Activated CD8-positive, alpha-beta T cell treated with anti-CD3 and anti-CD28 coated beads for 36 hours (primary cell): ENCODE data around the gene FITM1. TPM values are rescaled to one million over a fixed set of nuclear protein-coding genes. Genes with fewer than 3 reads are reported as not detected.

ENCODE experiments used
- ATAC-seq: fragments of 200-7000 bp; cut with Tn5 transposase; one replicate; pipeline ENCODE4 v1.10.0; 2021; ENCODE audit warnings: mild to moderate bottlenecking, moderate library complexity
- CTCF ChIA-PET: fragments of 350-600 bp; sonication (Branson Sonifier 250); formaldehyde crosslinking; loops from one replicate; lab custom pipeline; 2021; ENCODE audit warnings: antibody characterized with exemption; lab: Charles Lee
- POLR2A ChIA-PET: fragments of 350-600 bp; sonication (Branson Sonifier 250); formaldehyde crosslinking; loops from one replicate; lab custom pipeline; 2021; ENCODE audit warnings: antibody characterized with exemption; lab: Charles Lee
- DNase-seq: peaks from one replicate; pipeline ENCODE4 v3.0.0-alpha.2; 2020
- H3K27ac Mint-ChIP-seq: one replicate; pipeline ENCODE4 v1.8.0; 2021; ENCODE audit warnings: mild to moderate bottlenecking, mixed read lengths
- H3K27me3 Mint-ChIP-seq: one replicate; pipeline ENCODE4 v1.8.0; 2021; ENCODE audit warnings: mixed read lengths
- H3K36me3 Mint-ChIP-seq: one replicate; pipeline ENCODE4 v1.8.0; 2021; ENCODE audit warnings: low read depth, mixed read lengths
- H3K4me1 Mint-ChIP-seq: one replicate; pipeline ENCODE4 v1.8.0; 2021; ENCODE audit warnings: low read depth, mixed read lengths
- H3K4me3 Mint-ChIP-seq: one replicate; pipeline ENCODE4 v1.8.0; 2021; ENCODE audit warnings: mild to moderate bottlenecking, moderate library complexity, mixed read lengths
- H3K9me3 Mint-ChIP-seq: one replicate; pipeline ENCODE4 v1.8.0; 2021; ENCODE audit warnings: mixed read lengths
- intact Hi-C: fragments of 100-400 bp; cut with micrococcal nuclease; formaldehyde crosslinking; loops from one replicate; pipeline ENCODE4 v1.10.0; 2022
- total RNA-seq, 2 experiments: library from RNA; stranded (reverse); gene quantifications; one replicate each; pipeline ENCODE4 v1.2.3, GENCODE V29; 2021
- TF ChIP-seq, protein P1 (sequence below): fragments of 200-600 bp; IDR thresholded peaks from one replicate; pipeline ENCODE4 v1.8.0; 2022; ENCODE audit warnings: antibody characterized with exemption, mild to moderate bottlenecking

The FITM1 gene
- total RNA-seq, 2 experiments from 2014 or later = 0.56 to 0.69 TPM

DNA sequence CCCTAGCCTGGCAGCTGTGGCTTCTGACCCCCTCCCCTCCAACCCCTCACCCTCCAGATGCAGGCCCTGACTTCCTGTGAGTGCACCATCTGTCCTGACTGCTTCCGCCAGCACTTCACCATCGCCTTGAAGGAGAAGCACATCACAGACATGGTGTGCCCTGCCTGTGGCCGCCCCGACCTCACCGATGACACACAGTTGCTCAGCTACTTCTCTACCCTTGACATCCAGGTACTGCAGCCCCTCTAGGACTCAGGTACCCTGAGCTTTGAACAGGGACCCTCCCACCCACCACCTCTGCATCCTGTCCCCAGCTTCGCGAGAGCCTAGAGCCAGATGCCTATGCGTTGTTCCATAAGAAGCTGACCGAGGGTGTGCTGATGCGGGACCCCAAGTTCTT is 24.6 kb downstream of the FITM1 start:
- ChIA-PET POLR2A (interaction anchor here (0.6 to 3.1 kb wide), 9 partner anchors 9 to 56 kb away, joined by 3 to 10 read pairs (median 3); partner anchors contain the start of genes IPO4, PSME1, PSME2 and RNF31), CTCF (interaction anchor here (1.1 to 1.8 kb wide), 4 partner anchors 9 to 97 kb away, joined by 3 to 4 read pairs (median 4); no protein-coding TSS in a partner anchor)
- TF ChIP-seq, protein P1, sequence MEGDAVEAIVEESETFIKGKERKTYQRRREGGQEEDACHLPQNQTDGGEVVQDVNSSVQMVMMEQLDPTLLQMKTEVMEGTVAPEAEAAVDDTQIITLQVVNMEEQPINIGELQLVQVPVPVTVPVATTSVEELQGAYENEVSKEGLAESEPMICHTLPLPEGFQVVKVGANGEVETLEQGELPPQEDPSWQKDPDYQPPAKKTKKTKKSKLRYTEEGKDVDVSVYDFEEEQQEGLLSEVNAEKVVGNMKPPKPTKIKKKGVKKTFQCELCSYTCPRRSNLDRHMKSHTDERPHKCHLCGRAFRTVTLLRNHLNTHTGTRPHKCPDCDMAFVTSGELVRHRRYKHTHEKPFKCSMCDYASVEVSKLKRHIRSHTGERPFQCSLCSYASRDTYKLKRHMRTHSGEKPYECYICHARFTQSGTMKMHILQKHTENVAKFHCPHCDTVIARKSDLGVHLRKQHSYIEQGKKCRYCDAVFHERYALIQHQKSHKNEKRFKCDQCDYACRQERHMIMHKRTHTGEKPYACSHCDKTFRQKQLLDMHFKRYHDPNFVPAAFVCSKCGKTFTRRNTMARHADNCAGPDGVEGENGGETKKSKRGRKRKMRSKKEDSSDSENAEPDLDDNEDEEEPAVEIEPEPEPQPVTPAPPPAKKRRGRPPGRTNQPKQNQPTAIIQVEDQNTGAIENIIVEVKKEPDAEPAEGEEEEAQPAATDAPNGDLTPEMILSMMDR = no peak
- no peak for DNase-seq
- Mint-ChIP-seq H3K27me3 (no peaks in the 10 kb centered on the region), H3K4me3 (no peak overlapping the region), H3K9me3 (no peaks in the 10 kb centered on the region), H3K4me1 (peaks cover 11% of the 10 kb centered on the region), H3K27ac (peak overlapping the region; percentile 59), H3K36me3 (peaks cover 53% of the 10 kb centered on the region)
- intact Hi-C loops = no loop called here
- no peak for ATAC-seq

DNA sequence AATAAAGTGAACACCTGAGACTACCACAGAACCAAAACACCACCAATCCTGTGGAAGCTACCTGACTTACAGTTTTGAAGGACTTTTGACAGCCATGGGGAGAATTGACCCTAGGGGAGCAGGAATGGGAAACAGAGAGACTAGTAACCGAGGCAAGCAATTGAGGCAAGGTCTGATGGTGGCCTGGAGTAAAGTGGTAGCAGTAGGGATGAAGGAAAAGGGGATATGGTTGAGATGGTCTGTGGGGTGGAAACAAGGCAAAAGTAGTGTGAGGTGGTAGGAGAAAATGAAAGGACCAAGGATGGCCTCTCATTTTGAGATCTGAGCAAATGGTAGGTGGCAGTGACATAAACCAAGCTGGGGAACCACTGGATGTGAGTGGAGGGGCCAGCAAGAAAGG is 26.4 kb downstream of the FITM1 start:
- Mint-ChIP-seq H3K27me3 (no peaks in the 10 kb centered on the region), H3K4me3 (no peak overlapping the region), H3K9me3 (no peaks in the 10 kb centered on the region), H3K36me3 (peaks cover 56% of the 10 kb centered on the region), H3K4me1 (peaks cover 14% of the 10 kb centered on the region), H3K27ac (peak overlapping the region; percentile 65)
- POLR2A ChIA-PET = interaction anchor here (0.8 to 1.0 kb wide), 5 partner anchors 8 to 56 kb away, joined by 3 to 4 read pairs (median 3); partner anchors contain the start of gene CHMP4A
- CTCF ChIA-PET = interaction anchor here (1.8 kb wide), 1 partner anchor 67 kb away, joined by 4 read pairs; no protein-coding TSS in a partner anchor
- intact Hi-C loops = no loop called here
- DNase-seq (no peak), ATAC-seq (no peak)
- TF ChIP-seq, protein P1 = no peak

DNA sequence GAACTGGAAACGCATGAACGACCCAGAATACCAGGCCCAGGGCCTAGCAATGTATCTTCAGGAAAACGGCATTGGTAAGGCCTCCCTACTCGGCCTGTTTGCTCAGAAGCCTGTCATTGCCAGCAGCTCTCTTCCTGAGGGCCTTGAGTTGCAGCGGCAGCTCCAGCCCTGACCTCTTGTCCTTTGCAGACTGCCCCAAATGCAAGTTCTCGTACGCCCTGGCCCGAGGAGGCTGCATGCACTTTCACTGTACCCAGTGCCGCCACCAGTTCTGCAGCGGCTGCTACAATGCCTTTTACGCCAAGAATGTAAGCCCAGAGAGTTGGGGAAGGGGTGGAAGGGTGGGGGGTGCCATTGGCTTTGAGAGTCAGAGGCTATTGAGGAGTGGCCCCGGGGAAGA is 26.9 kb downstream of the FITM1 start:
- ChIA-PET POLR2A (interaction anchor here (0.8 to 1.2 kb wide), 4 partner anchors 9 to 55 kb away, joined by 3 to 4 read pairs (median 4); partner anchors contain the start of gene CHMP4A), CTCF (no interaction called here)
- DNase-seq (no peak), ATAC-seq (no peak)
- TF ChIP-seq, protein P1 = no peak
- no peak overlapping the region for H3K4me3 Mint-ChIP-seq
- no peaks in the 10 kb centered on the region for H3K9me3 Mint-ChIP-seq
- H3K27ac Mint-ChIP-seq = peak overlapping the region; percentile 65
- peaks cover 19% of the 10 kb centered on the region for H3K4me1 Mint-ChIP-seq
- intact Hi-C loops = no loop called here
- peaks cover 58% of the 10 kb centered on the region for H3K36me3 Mint-ChIP-seq
- H3K27me3 Mint-ChIP-seq = no peaks in the 10 kb centered on the region

DNA sequence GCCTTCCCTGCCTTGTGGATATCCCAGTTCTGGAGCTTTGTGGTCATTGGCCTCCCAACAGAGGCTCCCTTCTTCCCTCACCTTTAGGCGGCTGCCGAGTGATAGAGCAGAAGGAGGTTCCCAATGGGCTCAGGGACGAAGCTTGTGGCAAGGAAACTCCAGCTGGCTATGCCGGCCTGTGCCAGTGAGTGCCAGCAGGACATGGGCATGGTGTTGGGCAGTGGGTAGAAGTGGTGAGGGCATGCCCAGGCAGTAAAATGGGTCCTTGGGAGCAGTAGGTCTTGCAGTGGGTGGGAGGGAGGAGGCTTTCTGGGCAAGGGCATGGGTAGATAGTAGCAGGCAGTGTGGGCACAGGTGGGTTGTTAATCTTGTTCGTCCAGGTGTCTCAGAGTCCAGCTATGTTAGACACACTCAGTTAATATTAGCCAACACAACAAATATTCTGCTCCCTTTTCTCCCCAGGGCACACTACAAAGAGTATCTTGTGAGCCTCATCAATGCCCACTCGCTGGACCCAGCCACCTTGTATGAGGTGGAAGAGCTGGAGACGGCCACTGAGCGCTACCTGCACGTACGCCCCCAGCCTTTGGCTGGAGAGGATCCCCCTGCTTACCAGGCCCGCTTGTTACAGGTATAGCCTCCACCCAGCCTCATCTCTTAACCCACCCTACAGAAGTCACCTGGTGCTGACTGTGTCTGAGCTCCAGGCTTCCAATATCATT is 29.5 kb downstream of the FITM1 start:
- TF ChIP-seq, protein P1 = no peak
- ChIA-PET POLR2A (interaction anchor here (0.7 to 7.3 kb wide), 22 partner anchors 12 to 270 kb away, joined by 3 to 178 read pairs (median 12); partner anchors contain the start of genes CBLN3, CHMP4A, DCAF11 and EMC9), CTCF (interaction anchor here (0.9 to 5.0 kb wide), 23 partner anchors 10 to 148 kb away, joined by 3 to 91 read pairs (median 8); partner anchors contain the start of genes CIDEB, DCAF11, NRL and PCK2)
- DNase-seq = no peak
- H3K4me3 Mint-ChIP-seq = no peak overlapping the region
- H3K9me3 Mint-ChIP-seq = no peaks in the 10 kb centered on the region
- H3K27ac Mint-ChIP-seq = peak overlapping the region; percentile 99
- H3K4me1 Mint-ChIP-seq = peaks cover 37% of the 10 kb centered on the region
- H3K36me3 Mint-ChIP-seq = peaks cover 67% of the 10 kb centered on the region
- ATAC-seq = no peak
- H3K27me3 Mint-ChIP-seq = no peaks in the 10 kb centered on the region
- intact Hi-C loops = no loop called here

DNA sequence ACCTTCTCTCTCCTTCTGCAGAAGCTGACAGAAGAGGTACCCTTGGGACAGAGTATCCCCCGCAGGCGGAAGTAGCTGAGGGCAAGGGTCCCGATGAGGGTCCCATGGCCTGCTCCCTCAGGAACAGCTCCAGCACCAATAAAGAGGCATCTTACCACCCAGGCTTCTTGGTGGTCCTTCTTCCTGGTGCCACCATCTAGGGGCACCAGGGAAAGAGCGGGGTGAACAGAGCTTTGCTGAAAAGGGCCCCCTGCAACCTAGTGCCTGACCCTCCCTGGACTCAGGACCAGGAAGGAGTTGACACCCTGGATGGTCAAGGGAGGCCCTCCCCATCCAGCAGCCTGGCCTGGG is 30.0 kb downstream of the FITM1 start:
- H3K9me3 Mint-ChIP-seq = no peaks in the 10 kb centered on the region
- ATAC-seq (no peak), DNase-seq (no peak)
- peak overlapping the region; percentile 91 for H3K4me3 Mint-ChIP-seq
- H3K4me1 Mint-ChIP-seq = peaks cover 39% of the 10 kb centered on the region
- TF ChIP-seq, protein P1 = no peak
- ChIA-PET POLR2A (interaction anchor here (0.5 to 7.3 kb wide), 22 partner anchors 12 to 269 kb away, joined by 3 to 178 read pairs (median 12); partner anchors contain the start of genes CBLN3, CHMP4A, DCAF11 and EMC9), CTCF (interaction anchor here (0.6 to 5.0 kb wide), 35 partner anchors 9 to 271 kb away, joined by 3 to 91 read pairs (median 6); partner anchors contain the start of genes CIDEB, DCAF11, DHRS1 and NOP9)
- peak overlapping the region; percentile 99 for H3K27ac Mint-ChIP-seq
- H3K27me3 Mint-ChIP-seq = no peaks in the 10 kb centered on the region
- H3K36me3 Mint-ChIP-seq = peaks cover 67% of the 10 kb centered on the region
- intact Hi-C loops = no loop called here
